GM19395 (cell line): ENCODE results near the gene C14orf39.
"Not testable (repeated sequence)": the region's sequence is repeated elsewhere in the genome, so short reads cannot be mapped to it uniquely, and the experiment has no call there.

Experiments used
- ATAC-seq: cut with Tn5 transposase; IDR thresholded peaks from one replicate; pipeline ENCODE4 v1.9.1; 2021; ENCODE audit warnings: mild to moderate bottlenecking, moderate library complexity; ENCODE audit not compliant: unreplicated experiment

C14orf39 gene

DNA sequence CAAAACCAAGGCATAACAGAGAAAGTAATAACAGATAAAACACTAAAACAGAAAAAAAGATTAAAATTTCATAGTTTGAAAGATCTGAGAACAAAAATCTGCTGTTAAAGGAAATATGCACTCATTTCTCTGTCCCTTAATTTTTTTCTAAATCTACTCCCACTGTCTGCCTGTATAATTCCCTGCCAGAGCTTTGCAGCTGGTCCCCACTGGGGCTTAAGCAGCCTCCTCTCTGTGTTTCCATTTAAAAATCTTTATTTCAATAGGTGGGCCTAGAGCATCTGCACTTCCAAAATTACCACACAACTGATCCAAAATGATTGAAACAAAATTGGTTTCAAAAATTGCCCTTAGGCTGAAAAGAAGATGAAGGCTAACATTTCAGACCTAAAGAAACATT, 16.7 kb upstream of the C14orf39 start:
- ATAC-seq = no peak

DNA sequence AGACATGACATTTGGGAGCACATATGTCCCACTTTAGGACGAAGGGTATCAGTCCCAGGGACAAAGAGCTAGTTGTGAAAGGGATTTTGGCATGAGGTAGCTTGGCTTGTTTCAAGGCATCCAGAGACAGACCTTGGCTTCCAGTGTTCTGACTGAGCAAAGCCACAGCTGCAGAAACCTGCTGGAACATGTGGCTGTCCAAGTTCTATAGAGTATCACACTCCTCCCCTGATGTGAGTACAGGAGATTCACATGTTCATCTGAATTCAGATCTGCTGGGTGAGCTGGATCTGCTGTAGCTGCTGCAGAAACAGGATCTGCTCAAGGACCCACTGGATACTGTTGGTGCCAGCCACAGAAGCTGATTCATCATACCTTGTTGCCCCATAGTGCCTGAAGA, 10.1 kb upstream of the C14orf39 start:
- no peak for ATAC-seq

DNA sequence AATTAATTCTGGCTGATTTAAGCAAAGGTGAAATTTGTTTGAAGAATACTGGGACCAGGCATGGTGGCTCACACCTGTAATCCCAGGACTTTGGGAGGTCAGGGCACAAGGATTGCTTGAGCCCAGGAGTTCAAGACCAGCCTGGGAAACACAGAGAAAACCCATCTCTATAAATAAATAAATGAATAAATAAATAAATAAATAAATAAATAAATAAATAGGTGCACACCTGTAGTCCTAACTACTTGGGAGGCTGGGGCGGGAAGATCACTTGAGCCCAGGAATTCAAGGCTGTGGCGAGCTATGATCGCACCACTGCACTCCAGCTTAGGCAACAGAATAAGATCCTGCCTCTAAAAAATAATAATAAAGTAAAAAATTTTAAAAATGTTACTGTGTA, 4.4 kb upstream of the C14orf39 start:
- ATAC-seq = no peak

DNA sequence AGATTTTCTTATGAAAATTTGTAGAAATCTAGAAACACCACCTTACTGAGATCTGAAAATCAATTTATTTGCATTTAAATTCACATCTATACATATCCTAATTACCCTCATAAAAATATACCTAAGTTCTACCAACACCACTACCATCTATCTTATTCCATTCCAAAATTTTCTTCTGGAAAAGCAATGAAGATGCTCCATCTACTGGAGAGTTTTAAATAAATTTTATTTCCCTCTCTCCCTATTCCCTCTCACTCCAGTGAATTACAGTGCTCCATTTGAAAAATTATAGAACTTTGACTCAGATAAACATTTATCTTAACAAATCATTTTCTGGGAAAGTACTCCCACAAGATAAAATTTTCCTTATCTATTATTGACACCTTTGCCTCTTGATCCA, 2.3 kb upstream of the C14orf39 start:
- ATAC-seq = no peak

DNA sequence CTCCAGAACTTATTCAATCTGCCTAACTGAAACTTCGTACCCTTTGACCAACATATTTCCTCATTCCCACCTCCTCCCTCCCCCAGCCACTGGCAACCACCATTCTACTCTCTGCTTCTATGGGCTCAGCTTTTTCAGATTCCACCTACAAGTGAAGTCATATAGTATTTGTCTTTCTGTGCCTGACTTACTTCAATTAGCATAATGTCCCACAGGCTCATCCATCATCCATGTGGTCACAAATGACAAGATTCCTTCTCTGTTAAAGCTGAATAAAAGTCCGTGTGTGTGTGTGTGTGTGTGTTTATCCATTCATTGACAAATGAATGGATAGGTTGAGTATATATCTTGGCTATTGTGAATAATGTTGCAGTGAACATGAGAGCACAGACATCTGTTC, 1.3 kb upstream of the C14orf39 start:
- no peak for ATAC-seq

DNA sequence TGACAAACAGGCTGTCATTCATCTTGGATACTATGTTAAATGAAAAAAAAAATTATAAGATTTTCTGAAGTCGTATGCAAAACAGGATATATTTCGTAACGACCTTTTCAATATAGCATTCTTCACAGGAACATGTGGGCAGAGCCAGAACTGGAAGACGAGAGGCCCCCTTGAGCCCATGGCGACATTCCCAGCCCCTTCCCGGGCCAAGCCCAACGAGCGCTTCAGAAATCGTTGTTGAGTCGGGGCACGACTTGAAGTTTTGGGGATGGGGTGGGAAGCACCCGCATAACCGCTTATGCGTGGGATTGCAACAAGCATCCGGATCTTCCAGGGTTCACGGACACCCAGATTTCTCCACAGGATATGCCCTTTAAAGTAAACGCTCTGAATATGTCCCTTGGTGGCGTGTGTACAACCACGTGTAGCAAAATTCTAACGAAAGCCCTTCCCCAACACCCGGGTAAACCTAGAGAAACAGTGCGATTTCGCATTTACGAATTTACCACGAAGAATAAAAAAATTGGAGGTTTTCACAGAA, 736 bp downstream of the C14orf39 start:
- no peak for ATAC-seq

DNA sequence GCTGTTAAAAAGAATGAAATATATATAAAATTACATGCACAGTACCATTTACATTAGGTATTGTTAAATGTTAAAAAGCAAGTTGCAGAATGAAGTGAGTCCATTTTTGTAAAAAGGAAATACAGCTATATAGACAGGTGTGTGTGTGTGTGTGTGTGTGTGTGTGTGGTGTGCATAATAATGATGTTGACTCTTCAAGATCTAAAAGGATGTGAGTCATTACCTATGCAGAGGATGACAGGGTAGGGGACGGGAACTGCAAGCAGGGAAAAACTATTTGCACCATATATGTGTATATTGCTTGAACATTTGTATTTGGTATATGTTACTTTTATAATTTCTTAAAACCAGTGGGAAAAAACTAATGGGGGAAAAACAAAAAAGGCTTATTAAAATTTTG, 3.1 kb downstream of the C14orf39 start:
- ATAC-seq = no peak

DNA sequence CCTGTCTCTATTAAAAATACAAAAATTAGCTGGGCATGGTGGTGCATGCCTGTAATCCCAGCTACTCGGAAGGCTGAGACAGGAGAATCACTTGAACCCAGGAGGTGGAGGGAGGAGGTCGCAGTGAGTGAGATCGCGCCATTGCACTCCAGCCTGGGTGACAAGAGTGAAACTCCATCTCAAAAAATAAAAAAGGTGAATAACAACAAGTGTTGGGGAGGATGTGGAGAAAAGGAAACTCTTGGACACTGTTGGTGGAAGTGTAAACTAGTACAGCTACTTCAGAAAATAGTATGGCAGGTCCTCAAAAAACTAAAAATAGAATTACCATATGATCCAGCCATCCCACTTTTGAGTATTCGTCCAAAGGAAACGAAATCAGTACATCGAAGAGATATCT, 5.6 kb downstream of the C14orf39 start:
- ATAC-seq = not testable (repeated sequence)

DNA sequence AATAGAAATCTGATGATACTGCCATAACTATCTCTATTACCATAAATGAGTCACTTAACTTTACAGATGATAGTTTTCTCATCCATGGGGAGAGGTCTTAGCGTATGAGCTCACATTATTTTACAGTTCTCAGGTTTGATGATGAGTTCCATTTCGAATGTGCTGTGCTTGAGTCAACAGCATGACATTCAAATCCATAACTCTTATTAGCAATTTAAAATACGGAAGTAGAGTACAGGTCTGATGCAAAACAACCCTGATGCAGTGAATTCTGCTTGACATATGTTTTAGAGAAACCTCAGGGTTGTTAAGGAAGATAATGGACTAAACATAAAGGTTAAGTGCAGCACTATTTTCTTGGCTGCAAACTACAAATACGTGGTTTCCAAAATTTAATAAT, 30.0 kb downstream of the C14orf39 start:
- ATAC-seq = no peak

DNA sequence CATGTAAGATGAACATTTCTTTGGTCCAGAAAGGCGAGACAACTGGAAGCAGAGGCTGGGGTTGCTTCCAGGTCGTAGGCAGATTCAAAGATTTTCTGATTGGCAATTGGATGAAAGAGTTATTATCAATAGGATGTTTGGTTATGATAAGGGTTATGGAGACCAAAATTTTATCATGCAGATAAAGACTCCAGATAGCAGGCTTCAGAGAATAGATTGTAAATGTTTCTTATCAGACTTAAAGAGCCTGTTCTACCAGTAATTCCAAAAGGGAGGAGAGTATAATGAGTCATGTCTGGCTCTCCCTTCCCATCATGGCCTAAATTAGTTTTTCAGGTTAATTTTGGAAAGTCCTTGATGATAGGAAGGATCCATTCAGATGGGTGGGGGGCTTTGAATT, 55.6 kb downstream of the C14orf39 start:
- no peak for ATAC-seq

DNA sequence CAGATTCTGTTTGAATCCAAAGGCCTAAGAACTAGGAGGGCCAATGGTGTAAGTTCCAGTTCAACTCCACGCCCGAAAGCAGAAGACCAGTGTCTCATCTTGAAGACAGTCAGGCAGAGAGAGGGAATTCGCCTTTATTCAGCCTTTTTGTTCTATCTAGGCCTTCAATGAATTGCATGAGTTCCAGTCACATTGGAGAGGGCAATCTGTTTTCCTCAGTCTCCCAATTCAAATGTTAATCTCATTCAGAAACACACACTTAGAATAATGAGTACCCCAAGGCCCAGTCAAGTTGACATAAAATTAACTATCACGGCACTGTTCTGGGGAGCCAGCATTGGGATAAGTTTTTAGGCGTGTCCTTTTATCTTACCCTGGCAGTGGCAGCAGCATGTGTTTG, 65.8 kb downstream of the C14orf39 start:
- ATAC-seq = no peak

DNA sequence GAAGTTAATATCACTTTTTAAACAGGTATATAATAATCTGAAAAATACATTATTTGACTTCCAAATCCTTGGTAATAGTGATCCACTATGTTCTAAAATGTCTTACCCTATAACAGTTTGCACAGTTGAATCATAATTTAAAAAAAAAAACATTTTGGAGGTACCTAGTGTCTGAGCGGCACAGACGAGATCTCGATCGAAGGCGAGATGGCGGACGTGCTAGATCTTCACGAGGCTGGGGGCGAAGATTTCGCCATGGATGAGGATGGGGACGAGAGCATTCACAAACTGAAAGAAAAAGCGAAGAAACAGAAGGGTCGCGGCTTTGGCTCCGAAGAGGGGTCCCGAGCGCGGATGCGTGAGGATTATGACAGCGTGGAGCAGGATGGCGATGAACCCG, 88.3 kb downstream of the C14orf39 start:
- not testable (repeated sequence) for ATAC-seq

DNA sequence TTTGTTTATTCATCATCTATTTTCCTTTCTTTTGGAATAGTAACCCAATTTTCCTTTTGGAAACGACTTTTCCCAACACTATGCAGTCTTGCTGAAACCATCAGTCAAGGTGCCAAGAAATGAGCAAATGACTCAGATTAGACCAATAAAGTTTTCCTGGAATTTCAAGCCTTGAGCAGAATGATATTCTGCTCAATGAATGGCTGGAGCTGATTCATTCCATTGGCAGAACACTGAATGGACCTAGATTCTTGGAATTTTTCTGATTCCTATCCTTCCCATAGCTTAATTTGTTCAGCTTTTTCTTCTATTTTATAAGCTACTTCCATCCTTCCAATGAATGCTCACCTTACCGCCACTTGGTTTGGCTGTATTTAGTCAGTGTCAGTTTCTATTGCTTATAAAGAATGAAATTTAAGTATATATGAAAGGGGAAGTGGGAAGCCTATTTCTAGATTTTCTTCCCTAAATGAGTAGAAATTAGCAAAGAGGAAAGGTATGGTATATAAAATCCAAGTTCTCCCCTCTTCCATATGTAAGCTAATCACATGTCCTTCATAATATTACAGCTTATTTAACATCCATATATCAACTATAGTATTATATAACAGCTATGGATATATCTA, 89.0 kb downstream of the C14orf39 start:
- ATAC-seq = no peak
